H1 (cell line): ENCODE measurements around the gene SERAC1. TPM values are rescaled to one million over a fixed set of nuclear protein-coding genes. Genes with fewer than 3 reads are reported as not detected.

Experiments used
- CTCF ChIA-PET: fragments of 300-600 bp; sonication (Branson Sonifier 250); formaldehyde crosslinking; loops from one replicate; lab custom pipeline; 2021; ENCODE audit not compliant: partially characterized antibody; lab: Charles Lee
- POLR2A ChIA-PET: fragments of 300-600 bp; sonication (Branson Sonifier 250); formaldehyde crosslinking; loops from one replicate; lab custom pipeline; 2021; ENCODE audit warnings: inconsistent platforms; ENCODE audit not compliant: partially characterized antibody; lab: Charles Lee
- DNase-seq, 2 experiments: peaks; one replicate each; pipeline versions ENCODE4 v3.0.0 to v3.0.0-alpha.2; 2010 to 2022; ENCODE audit warnings: low spot score in 2 of 2, low read depth in 1 of 2, mixed read lengths in 1 of 2
- FAIRE-seq: peaks from 2 replicates; lab custom pipeline; 2011; peaks lifted over from hg19 to GRCh38; lab: Jason Lieb, UNC
- H2AFZ ChIP-seq: 2 replicates; pipeline ENCODE4 v1.8.1; 2012; ENCODE audit warnings: low read length, inconsistent platforms
- H2AK5ac ChIP-seq: 2 replicates; pipeline ENCODE4 v1.6.1; 2013; ENCODE audit warnings: low read depth, low read length
- H2BK120ac ChIP-seq: replicated peaks from 2 replicates; pipeline ENCODE3; 2013; ENCODE audit warnings: low read depth, low read length, inconsistent platforms
- H2BK12ac ChIP-seq: 2 replicates; pipeline ENCODE4 v1.6.1; 2013; ENCODE audit warnings: low read depth, low read length
- H2BK15ac ChIP-seq: 2 replicates; pipeline ENCODE4 v1.6.1; 2013; ENCODE audit warnings: low read length
- H2BK20ac ChIP-seq: 2 replicates; pipeline ENCODE4 v1.6.1; 2013; ENCODE audit warnings: low read length
- H2BK5ac ChIP-seq: 2 replicates; pipeline ENCODE4 v1.6.1; 2013; ENCODE audit warnings: low read depth, low read length
- H3K14ac ChIP-seq: 2 replicates; pipeline ENCODE4 v1.6.1; 2013; ENCODE audit warnings: inconsistent platforms; ENCODE audit not compliant: insufficient read length
- H3K18ac ChIP-seq: 2 replicates; pipeline ENCODE4 v1.6.1; 2013; ENCODE audit warnings: low read length; ENCODE audit errors: extremely low read depth
- H3K23ac ChIP-seq: 2 replicates; pipeline ENCODE4 v1.6.1; 2013; ENCODE audit warnings: inconsistent platforms; ENCODE audit not compliant: insufficient read length
- H3K23me2 ChIP-seq: 2 replicates; pipeline ENCODE4 v1.6.1; 2013; ENCODE audit warnings: low read depth, low read length
- H3K27ac ChIP-seq: 2 replicates; pipeline ENCODE4 v1.6.1; 2011; ENCODE audit warnings: low read depth, low read length, inconsistent platforms
- H3K27me3 ChIP-seq, 4 experiments: replicated peaks in 1 of 4; 1 replicate in 1 of 4; 2 replicates in 3 of 4; pipeline versions ENCODE4 v1.6.1 to v1.8.1; 2011 to 2013; ENCODE audit warnings: low read length in 3 of 4, mild to moderate bottlenecking in 3 of 4, inconsistent platforms in 2 of 4, mixed read lengths in 2 of 4, moderate library complexity in 1 of 4; ENCODE audit not compliant: control insufficient read depth in 3 of 4, insufficient read depth in 3 of 4; ENCODE audit errors: extremely low read depth in 1 of 4
- H3K36me3 ChIP-seq, 4 experiments: 2 replicates each; pipeline versions ENCODE4 v1.6.1 to v1.8.1; 2011 to 2013; ENCODE audit warnings: mild to moderate bottlenecking in 4 of 4, low read length in 3 of 4, moderate library complexity in 2 of 4, control low read depth in 1 of 4, inconsistent platforms in 1 of 4; ENCODE audit not compliant: insufficient read depth in 4 of 4, control insufficient read depth in 2 of 4
- H3K4ac ChIP-seq: replicated peaks from 2 replicates; pipeline ENCODE3; 2013; ENCODE audit warnings: low read length, low read depth, mixed read lengths, inconsistent platforms; ENCODE audit not compliant: insufficient read length
- H3K4me1 ChIP-seq, 4 experiments: replicated peaks in 1 of 4; 1 replicate in 1 of 4; 2 replicates in 3 of 4; pipeline versions ENCODE4 v1.6.1 to v1.8.1; 2011 to 2013; ENCODE audit warnings: low read length in 3 of 4, inconsistent platforms in 2 of 4, mixed read lengths in 1 of 4; ENCODE audit not compliant: insufficient read depth in 4 of 4, control insufficient read depth in 3 of 4
- H3K4me2 ChIP-seq, 2 experiments: 2 replicates each; pipeline versions ENCODE4 v1.6.1 to v1.8.1; 2011 to 2013; ENCODE audit warnings: low read depth in 2 of 2, low read length in 2 of 2, control low read depth in 1 of 2, inconsistent platforms in 1 of 2, mild to moderate bottlenecking in 1 of 2; ENCODE audit not compliant: insufficient read depth in 1 of 2
- H3K4me3 ChIP-seq, 4 experiments: fragments of 200-600, 300-600 bp in 1 of 4; sonication (generic), shearing (Covaris generic), sonication (Bioruptor Twin) in 1 of 4; 2 replicates each; pipeline versions ENCODE4 v1.5.1 to v1.8.1; 2011 to 2016; ENCODE audit warnings: low read length in 4 of 4, low read depth in 3 of 4, control low read depth in 2 of 4, inconsistent platforms in 2 of 4, mild to moderate bottlenecking in 2 of 4, mixed read lengths in 1 of 4, moderate library complexity in 1 of 4; ENCODE audit not compliant: insufficient read depth in 2 of 4; ENCODE audit errors: extremely low read depth in 1 of 4
- H3K56ac ChIP-seq: replicated peaks from 2 replicates; pipeline ENCODE3; 2013; ENCODE audit warnings: low read depth, mild to moderate bottlenecking, mixed read lengths, low read length, inconsistent platforms; ENCODE audit not compliant: insufficient read length
- H3K79me1 ChIP-seq: 2 replicates; pipeline ENCODE4 v1.6.1; 2013; ENCODE audit warnings: low read depth, low read length, control low read depth
- H3K79me2 ChIP-seq, 2 experiments: 2 replicates each; pipeline versions ENCODE4 v1.6.1 to v1.8.1; 2012 to 2013; ENCODE audit warnings: low read length in 2 of 2, mild to moderate bottlenecking in 2 of 2, inconsistent platforms in 1 of 2; ENCODE audit not compliant: insufficient read depth in 2 of 2, control insufficient read depth in 1 of 2
- H3K9ac ChIP-seq, 4 experiments: replicated peaks in 1 of 4; 1 replicate in 1 of 4; 2 replicates in 3 of 4; pipeline versions ENCODE4 v1.6.1 to v1.8.1; 2011 to 2013; ENCODE audit warnings: low read depth in 3 of 4, low read length in 3 of 4, control low read depth in 2 of 4, mild to moderate bottlenecking in 2 of 4, moderate library complexity in 2 of 4, inconsistent platforms in 1 of 4; ENCODE audit errors: extremely low read depth in 1 of 4
- H3K9me3 ChIP-seq, 2 experiments: 2 replicates each; pipeline versions ENCODE4 v1.6.1 to v1.8.1; 2012 to 2013; ENCODE audit warnings: mild to moderate bottlenecking in 2 of 2, moderate library complexity in 2 of 2, control low read depth in 1 of 2, inconsistent platforms in 1 of 2, low read depth in 1 of 2, low read length in 1 of 2, mixed read lengths in 1 of 2; ENCODE audit not compliant: insufficient read depth in 2 of 2
- H4K20me1 ChIP-seq, 2 experiments: replicated peaks in 1 of 2; 2 replicates each; pipeline versions ENCODE3 to v1.8.1; 2011 to 2013; ENCODE audit warnings: inconsistent platforms in 2 of 2, low read length in 2 of 2, mild to moderate bottlenecking in 1 of 2; ENCODE audit not compliant: insufficient read depth in 2 of 2, control insufficient read depth in 1 of 2
- H4K5ac ChIP-seq: 2 replicates; pipeline ENCODE4 v1.6.1; 2013; ENCODE audit warnings: low read length, low read depth, mixed read lengths, inconsistent platforms; ENCODE audit not compliant: insufficient read length
- H4K8ac ChIP-seq: 2 replicates; pipeline ENCODE4 v1.8.0; 2013; ENCODE audit warnings: mild to moderate bottlenecking, moderate library complexity, low read length, inconsistent platforms; ENCODE audit not compliant: insufficient read depth; ENCODE audit errors: extremely low read depth
- H4K91ac ChIP-seq: replicated peaks from 2 replicates; pipeline ENCODE3; 2013; ENCODE audit warnings: low read length, mixed read lengths, inconsistent platforms; ENCODE audit not compliant: insufficient read length
- BACH1 ChIP-seq: IDR thresholded peaks from 2 replicates; pipeline ENCODE4 v1.6.1; 2012; ENCODE audit warnings: low read length, improper control_type of control experiment
- BRCA1 ChIP-seq: IDR thresholded peaks from 2 replicates; pipeline ENCODE4 v1.6.1; 2012; ENCODE audit warnings: low read depth, low read length, improper control_type of control experiment
- CBX8 ChIP-seq: fragments of 300-800, 300-1000 bp; sonication (generic); IDR thresholded peaks from 2 replicates; pipeline ENCODE4 v1.7.1; 2016; ENCODE audit warnings: low read depth, low read length, borderline replicate concordance
- EZH2 ChIP-seq: fragments of 200-600 bp; sonication (generic); IDR thresholded peaks from 2 replicates; pipeline ENCODE4 v1.7.1; 2012; ENCODE audit warnings: low read depth, mild to moderate bottlenecking, moderate library complexity, low read length, inconsistent platforms; ENCODE audit not compliant: severe bottlenecking
- HDAC6 ChIP-seq: IDR thresholded peaks from one replicate; pipeline ENCODE4 v1.7.1; 2012; ENCODE audit warnings: low read depth, mild to moderate bottlenecking, inconsistent platforms, low read length, moderate library complexity
- KDM1A ChIP-seq: fragments of 200-600, 300-600 bp; sonication (generic); IDR thresholded peaks from 2 replicates; pipeline ENCODE4 v1.7.1; 2016; ENCODE audit warnings: mild to moderate bottlenecking, low read length, borderline replicate concordance
- POLR2A ChIP-seq, 2 experiments: IDR thresholded peaks; 1 replicate in 1 of 2; 2 replicates in 1 of 2; pipeline ENCODE4 v1.6.1; 2011; ENCODE audit warnings: low read depth in 2 of 2, low read length in 2 of 2, mild to moderate bottlenecking in 2 of 2; ENCODE audit errors: control extremely low read depth in 1 of 2
- RAD21 ChIP-seq, 2 experiments: IDR thresholded peaks in 1 of 2; conservative IDR thresholded peaks in 1 of 2; 2 replicates each; pipeline ENCODE4 v1.6.1; 2011; ENCODE audit warnings: low read depth in 2 of 2, low read length in 2 of 2, improper control_type of control experiment in 1 of 2, inconsistent platforms in 1 of 2, mild to moderate bottlenecking in 1 of 2, moderate library complexity in 1 of 2
- TEAD4 ChIP-seq: IDR thresholded peaks from 2 replicates; pipeline ENCODE4 v1.6.1; 2012; ENCODE audit warnings: low read depth, low read length, inconsistent platforms, mixed read lengths
- YY1 ChIP-seq: IDR thresholded peaks from 2 replicates; pipeline ENCODE4 v1.6.1; 2011; ENCODE audit warnings: low read depth, mild to moderate bottlenecking, low read length
- ZNF274 ChIP-seq: IDR thresholded peaks from 2 replicates; pipeline ENCODE4 v1.7.0; 2012; ENCODE audit warnings: low read length, borderline replicate concordance; ENCODE audit errors: extremely low read depth
- WGBS, 2 experiments: shearing (Covaris generic) in 1 of 2; methylation state at CpG; one replicate each; pipeline versions ENCODE4 v1.1.6 to v1.1.7; 2013 to 2015; ENCODE audit warnings: low lambda C conversion rate in 2 of 2, mixed read lengths in 2 of 2, inconsistent platforms in 1 of 2, low coverage in 1 of 2, missing lambda C conversion rate in 1 of 2; ENCODE audit not compliant: insufficient replicate concordance in 2 of 2, insufficient coverage in 1 of 2, insufficient read length in 1 of 2; ENCODE audit errors: extremely low coverage in 1 of 2, missing lambda C conversion rate in 1 of 2; 5-methylcytosine and 5-hydroxymethylcytosine counted together
- polyA plus RNA-seq, 7 experiments: library from polyadenylated mRNA; depleted of rRNA in 3 of 7; stranded (reverse) in 5 of 7; unstranded in 2 of 7; fragments of >200 nt in 5 of 7; fragments of 200-250 nt in 2 of 7; gene quantifications; 1 replicate in 5 of 7; 2 replicates in 1 of 7; 4 replicates in 1 of 7; pipeline versions ENCODE4 v1.2.1 to v1.2.3, GENCODE V29; 2011 to 2013; ENCODE audit warnings: missing spikeins in 2 of 7, mixed read lengths in 2 of 7
- total RNA-seq: library from RNA; stranded (reverse); fragmentation: NEBNext Ultra II Directional; extraction: Animal tissue kit (Norgen Biotek cat#: 25700); gene quantifications from 2 replicates; pipeline ENCODE4 v1.2.1, GENCODE V29; 2021
- TF ChIP-seq, protein P1 (sequence below), 3 experiments: IDR thresholded peaks; 1 replicate in 2 of 3; 2 replicates in 1 of 3; pipeline versions ENCODE4 v1.5.1 to v1.6.1; 2011; ENCODE audit warnings: low read length in 3 of 3, mild to moderate bottlenecking in 3 of 3, inconsistent platforms in 2 of 3, low read depth in 1 of 3, moderate library complexity in 1 of 3; ENCODE audit not compliant: insufficient read depth in 1 of 3; ENCODE audit errors: control extremely low read depth in 1 of 3

SERAC1 gene
- total and polyA plus RNA-seq, 2 of the 8 experiments (the other 6 are each of a cell fraction or from before 2014, with no cell fraction given): 7.3 to 9.0 TPM

DNA sequence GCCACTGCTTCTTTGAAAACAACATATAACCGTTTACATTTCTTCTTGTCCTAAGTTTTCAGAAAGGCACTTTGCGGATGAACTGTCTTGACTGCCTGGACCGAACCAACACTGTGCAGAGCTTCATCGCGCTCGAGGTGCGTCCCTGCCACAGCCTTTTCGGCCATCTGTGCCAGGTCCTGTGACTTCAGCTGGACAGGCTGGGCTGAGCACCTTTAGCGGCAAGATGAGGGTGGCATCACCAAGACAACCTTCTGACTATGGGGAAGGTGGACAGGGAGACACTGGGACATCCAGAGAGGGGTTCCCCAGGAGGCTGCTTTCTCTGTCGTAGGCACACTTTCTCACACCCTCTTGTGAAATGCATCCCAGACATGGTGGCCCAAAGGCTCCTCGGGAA lies 104.3 kb downstream of the SERAC1 start:
- Histone ChIP-seq H4K8ac (no peak overlapping the region), H3K23me2 (no peaks in the 10 kb centered on the region; the same call in 1 of the 2 replicates), H3K4me2 (no peak overlapping the region), H3K36me3 (no peaks in the 10 kb centered on the region), H3K27ac (no peak overlapping the region), H2BK120ac (no peak overlapping the region), H3K56ac (no peak overlapping the region), H3K27me3 (no peaks in the 10 kb centered on the region), H3K9me3 (no peaks in the 10 kb centered on the region), H3K14ac (no peak overlapping the region), H3K4me1 (peaks cover 0 to 5% (median 0%) of the 10 kb centered on the region in 4 experiments; a peak in 1 of 7 replicates), H3K23ac (no peak overlapping the region), H3K18ac (no peak overlapping the region), H2BK5ac (no peak overlapping the region), H4K91ac (no peak overlapping the region), H4K5ac (no peak overlapping the region), H2AFZ (no peak overlapping the region), H3K79me2 (no peaks in the 10 kb centered on the region), H2AK5ac (no peak overlapping the region), H2BK12ac (no peak overlapping the region), H3K4me3 (no peak overlapping the region), H3K4ac (no peak overlapping the region), H2BK15ac (no peak overlapping the region), H3K79me1 (no peaks in the 10 kb centered on the region), H2BK20ac (no peak overlapping the region), H4K20me1 (no peaks in the 10 kb centered on the region), H3K9ac (no peak overlapping the region)
- WGBS, 2 experiments: 95% methylated on average over 11 of the region's 11 CpGs; no CpG with 5 or more reads in 1 of the 2 experiments
- DNase-seq: no peak
- no peak for FAIRE-seq
- ChIA-PET POLR2A (no interaction called here), CTCF (interaction anchor here (0.9 to 6.4 kb wide), 4 partner anchors 10 to 394 kb away, joined by 3 to 54 read pairs (median 4); no protein-coding TSS in a partner anchor)
- TF ChIP-seq, protein P1, sequence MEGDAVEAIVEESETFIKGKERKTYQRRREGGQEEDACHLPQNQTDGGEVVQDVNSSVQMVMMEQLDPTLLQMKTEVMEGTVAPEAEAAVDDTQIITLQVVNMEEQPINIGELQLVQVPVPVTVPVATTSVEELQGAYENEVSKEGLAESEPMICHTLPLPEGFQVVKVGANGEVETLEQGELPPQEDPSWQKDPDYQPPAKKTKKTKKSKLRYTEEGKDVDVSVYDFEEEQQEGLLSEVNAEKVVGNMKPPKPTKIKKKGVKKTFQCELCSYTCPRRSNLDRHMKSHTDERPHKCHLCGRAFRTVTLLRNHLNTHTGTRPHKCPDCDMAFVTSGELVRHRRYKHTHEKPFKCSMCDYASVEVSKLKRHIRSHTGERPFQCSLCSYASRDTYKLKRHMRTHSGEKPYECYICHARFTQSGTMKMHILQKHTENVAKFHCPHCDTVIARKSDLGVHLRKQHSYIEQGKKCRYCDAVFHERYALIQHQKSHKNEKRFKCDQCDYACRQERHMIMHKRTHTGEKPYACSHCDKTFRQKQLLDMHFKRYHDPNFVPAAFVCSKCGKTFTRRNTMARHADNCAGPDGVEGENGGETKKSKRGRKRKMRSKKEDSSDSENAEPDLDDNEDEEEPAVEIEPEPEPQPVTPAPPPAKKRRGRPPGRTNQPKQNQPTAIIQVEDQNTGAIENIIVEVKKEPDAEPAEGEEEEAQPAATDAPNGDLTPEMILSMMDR (IDR thresholded peaks at IDR 0.05; ENCODE audit: control extremely low read depth in 1 of 3, insufficient read depth in 1 of 3, low read depth in 1 of 3, low read length in 3 of 3): no peak
- TF ChIP-seq TEAD4 (no peak), HDAC6 (no peak), BACH1 (no peak), RAD21 (IDR thresholded peaks at IDR 0.05 in 1 of 2, conservative IDR thresholded peaks at IDR 0.05 in 1 of 2; ENCODE audit: low read depth in 2 of 2, low read length in 2 of 2) (no peak), EZH2 (no peak), POLR2A (IDR thresholded peaks at IDR 0.05; ENCODE audit: control extremely low read depth in 1 of 2, low read depth in 2 of 2, low read length in 2 of 2) (no peak), YY1 (no peak), CBX8 (no peak), KDM1A (no peak), BRCA1 (no peak), ZNF274 (no peak)
